ENCODE results near the gene MBP.

Gene MBP

GRCh38 chr18:76977108-76977621 is 155.4 kb downstream of the MBP start:
- H3K27ac ChIP-seq, result no peak overlapping the region
- no peaks in the 10 kb centered on the region for H3K4me1 ChIP-seq (ENCODE audit: control insufficient read depth in 1 of 2, insufficient read depth in 1 of 2, low read depth in 1 of 2, low read length in 1 of 2)
- H3K36me3 ChIP-seq, result peaks cover 5% of the 10 kb centered on the region
- H3K9me3 ChIP-seq, result no peaks in the 10 kb centered on the region
- TF ChIP-seq CTCF (IDR thresholded peaks at IDR 0.05), result no peak
- H3K4me3 ChIP-seq (ENCODE audit: low read depth in 1 of 2, low read length in 1 of 2), result no peak overlapping the region
- H3K27me3 ChIP-seq, result no peaks in the 10 kb centered on the region

DNA sequence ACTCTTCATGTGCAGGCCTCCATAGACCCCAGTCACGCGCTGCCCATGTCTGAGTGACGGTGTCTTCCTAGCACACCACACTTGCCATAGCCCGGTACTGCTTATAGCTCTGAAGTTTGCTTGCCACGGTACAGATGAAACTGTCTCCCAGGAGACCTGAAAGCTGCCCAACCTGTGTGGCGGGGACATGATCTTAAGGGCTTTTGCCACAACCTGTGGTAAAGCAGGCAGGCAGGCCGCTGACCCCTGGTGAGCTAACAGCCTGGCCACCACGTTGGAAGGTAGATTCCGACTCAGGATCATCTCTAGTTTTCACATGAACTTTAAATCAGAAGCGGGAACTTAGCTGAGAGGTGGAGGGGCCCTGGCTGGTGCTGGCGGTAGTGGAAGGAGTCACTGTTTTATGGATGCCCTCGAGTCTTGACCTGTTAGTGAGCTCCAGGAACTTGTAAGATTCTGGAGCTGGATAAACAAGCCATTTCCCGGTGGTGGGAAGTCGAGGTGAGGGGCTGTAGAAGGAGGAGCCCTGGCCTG is 156.9 kb downstream of the MBP start:
- Histone ChIP-seq H3K4me1 (ENCODE audit: control insufficient read depth in 1 of 2, insufficient read depth in 1 of 2, low read depth in 1 of 2, low read length in 1 of 2) (no peaks in the 10 kb centered on the region), H3K36me3 (peaks cover 5% of the 10 kb centered on the region), H3K27me3 (no peaks in the 10 kb centered on the region), H3K9me3 (no peaks in the 10 kb centered on the region), H3K4me3 (ENCODE audit: low read depth in 1 of 2, low read length in 1 of 2) (no peak overlapping the region), H3K27ac (no peak overlapping the region)
- no peak for TF ChIP-seq CTCF (IDR thresholded peaks at IDR 0.05)

GRCh38 chr18:76974386-76974785 is 158.2 kb downstream of the MBP start:
- no peak for TF ChIP-seq CTCF (IDR thresholded peaks at IDR 0.05)
- Histone ChIP-seq H3K4me1 (ENCODE audit: control insufficient read depth in 1 of 2, insufficient read depth in 1 of 2, low read depth in 1 of 2, low read length in 1 of 2) (no peaks in the 10 kb centered on the region), H3K9me3 (no peaks in the 10 kb centered on the region), H3K27ac (no peak overlapping the region), H3K4me3 (ENCODE audit: low read depth in 1 of 2, low read length in 1 of 2) (no peak overlapping the region), H3K36me3 (peaks cover 5% of the 10 kb centered on the region), H3K27me3 (no peaks in the 10 kb centered on the region)

DNA sequence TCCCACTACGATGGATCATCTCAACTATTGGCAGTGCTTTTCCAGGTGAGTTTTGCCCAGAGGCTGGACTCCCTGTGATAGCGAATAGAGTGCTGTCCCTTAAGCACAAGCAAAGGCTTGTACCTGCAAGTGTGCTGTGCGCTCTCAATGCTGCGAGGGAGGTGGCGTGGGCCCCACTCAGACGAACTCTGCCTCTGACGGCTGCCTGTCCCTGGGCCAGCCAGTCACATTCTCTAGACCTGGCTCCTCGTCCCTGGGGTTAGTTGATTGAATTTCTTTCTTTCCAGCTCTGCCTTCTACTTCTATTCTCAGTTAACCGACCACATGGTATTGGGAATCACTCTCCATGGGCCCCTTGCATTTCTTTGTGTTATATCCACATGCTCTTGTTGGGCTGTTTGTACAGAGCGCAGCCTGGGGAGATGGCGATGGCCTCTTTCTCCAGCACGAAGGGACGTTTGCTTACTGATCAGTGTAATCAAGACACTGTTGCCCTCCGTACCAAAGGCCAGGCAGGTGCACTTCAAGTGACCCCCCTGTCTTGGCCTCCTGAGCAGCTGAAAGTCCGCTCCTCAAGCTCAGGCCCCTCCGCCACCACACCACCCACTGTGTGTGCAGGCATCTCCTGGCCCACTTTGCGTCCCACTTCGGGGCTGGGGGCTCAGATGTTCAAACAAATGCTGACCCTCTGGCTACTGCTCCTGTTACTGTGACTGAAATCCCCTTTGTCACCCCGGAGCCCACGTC is 158.9 kb downstream of the MBP start:
- no peak for TF ChIP-seq CTCF (IDR thresholded peaks at IDR 0.05)

DNA sequence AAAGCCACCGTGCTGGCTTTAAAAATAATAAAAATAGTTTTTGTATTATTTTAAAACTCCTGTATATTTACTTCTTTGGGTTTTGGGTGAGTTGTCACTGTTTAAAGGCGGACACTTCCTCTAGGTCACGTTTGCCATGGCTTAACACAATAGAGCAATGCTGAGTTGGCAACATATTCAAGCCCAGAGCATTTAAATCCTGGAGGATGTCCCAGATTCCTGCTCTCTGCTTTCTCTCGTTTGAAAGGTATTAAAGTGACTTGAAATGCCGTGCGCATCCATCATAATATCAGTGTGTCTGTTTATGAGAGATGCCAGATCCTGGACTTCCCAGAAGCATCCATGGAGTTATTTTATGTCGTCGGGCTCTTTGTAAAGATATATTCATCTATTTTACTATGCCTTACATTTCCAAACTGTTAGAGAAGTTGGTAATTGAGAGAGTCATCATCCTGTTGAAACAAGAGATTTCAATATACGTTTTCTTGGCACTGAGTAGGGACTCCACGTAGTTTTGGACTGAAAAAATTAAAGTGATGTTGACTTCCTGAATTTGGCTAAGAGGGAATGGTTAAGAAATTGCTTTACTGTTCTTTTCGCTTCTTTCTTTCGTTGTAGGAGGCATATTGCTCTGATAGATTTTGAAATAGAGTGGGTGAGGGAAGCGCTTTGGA is 159.6 kb downstream of the MBP start:
- Histone ChIP-seq H3K9me3 (no peaks in the 10 kb centered on the region), H3K4me3 (ENCODE audit: low read depth in 1 of 2, low read length in 1 of 2) (no peak overlapping the region), H3K4me1 (ENCODE audit: control insufficient read depth in 1 of 2, insufficient read depth in 1 of 2, low read depth in 1 of 2, low read length in 1 of 2) (no peaks in the 10 kb centered on the region), H3K36me3 (peaks cover 5% of the 10 kb centered on the region), H3K27ac (no peak overlapping the region), H3K27me3 (no peaks in the 10 kb centered on the region)
- TF ChIP-seq CTCF (IDR thresholded peaks at IDR 0.05), result no peak

More for the DNA sequence above, 158.9 kb downstream of the MBP start:
- H3K4me3 ChIP-seq (ENCODE audit: low read depth in 1 of 2, low read length in 1 of 2), result no peak overlapping the region
- peaks cover 5% of the 10 kb centered on the region for H3K36me3 ChIP-seq
- no peaks in the 10 kb centered on the region for H3K27me3 ChIP-seq
- no peak overlapping the region for H3K27ac ChIP-seq
- H3K9me3 ChIP-seq, result no peaks in the 10 kb centered on the region
- no peaks in the 10 kb centered on the region for H3K4me1 ChIP-seq (ENCODE audit: control insufficient read depth in 1 of 2, insufficient read depth in 1 of 2, low read depth in 1 of 2, low read length in 1 of 2)

All from neutrophil (primary cell).